ENCODE measurements around the gene PRRG4. TPM values are rescaled to one million over a fixed set of nuclear protein-coding genes. Genes with fewer than 3 reads are reported as not detected.

The PRRG4 gene
- total RNA-seq, 4 donors from 2014 or later: 31.7 to 60.1 (median 45.1) TPM

- DNase-seq: no peak
- intact Hi-C loops (cut with DNase I): no loop called here
Measured at GRCh38 chr11:32891657-32892354, 62.1 kb downstream of the PRRG4 start.

DNA sequence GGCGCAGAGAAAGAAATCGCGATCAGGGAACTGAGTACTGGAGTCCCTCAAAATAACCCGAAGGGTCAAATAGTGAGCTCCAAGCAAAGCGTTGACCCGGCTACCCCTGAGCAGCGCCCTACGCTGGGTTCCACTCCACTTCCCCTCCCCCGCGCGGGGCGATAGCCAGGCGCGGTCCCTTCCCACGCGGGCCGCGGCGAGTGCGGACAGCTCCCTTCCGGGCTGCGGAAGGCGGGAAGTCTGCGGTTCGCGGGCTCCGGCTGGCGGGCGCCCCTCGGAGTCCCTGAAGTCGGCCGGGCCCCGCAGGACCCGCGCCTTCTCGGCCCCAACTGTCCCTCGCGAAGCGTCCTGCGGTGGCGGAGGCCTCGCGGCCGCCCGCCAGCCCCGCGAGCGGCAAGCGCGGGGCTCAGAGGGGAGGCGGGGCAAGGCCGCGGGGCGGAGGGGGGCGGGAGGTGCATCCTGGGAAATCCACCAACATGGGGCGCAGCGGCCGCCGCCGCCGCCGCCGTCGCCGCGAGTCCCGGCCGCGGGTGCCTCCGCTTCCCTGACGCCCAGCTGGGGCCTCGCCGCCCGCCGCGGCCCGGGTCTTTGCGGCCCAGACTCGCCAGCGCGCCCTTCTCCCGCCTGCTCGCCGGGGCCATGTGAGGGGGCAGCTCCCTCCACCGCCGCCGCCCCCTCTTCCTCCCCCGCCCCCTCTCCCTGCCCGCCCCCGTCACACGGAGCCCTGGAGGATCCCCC lies 62.8 kb downstream of the PRRG4 start, which contains the start of gene QSER1:
Gene QSER1, plus strand, starts transcription at position 457 of the 738 bp plus-strand sequence. CDS start 315 bp downstream, outside the sequence.
- peak in 2 of 4 donors; percentile 64 to 83 for TF ChIP-seq POLR2A (IDR thresholded peaks at IDR 0.05)
- TF ChIP-seq, protein P1, sequence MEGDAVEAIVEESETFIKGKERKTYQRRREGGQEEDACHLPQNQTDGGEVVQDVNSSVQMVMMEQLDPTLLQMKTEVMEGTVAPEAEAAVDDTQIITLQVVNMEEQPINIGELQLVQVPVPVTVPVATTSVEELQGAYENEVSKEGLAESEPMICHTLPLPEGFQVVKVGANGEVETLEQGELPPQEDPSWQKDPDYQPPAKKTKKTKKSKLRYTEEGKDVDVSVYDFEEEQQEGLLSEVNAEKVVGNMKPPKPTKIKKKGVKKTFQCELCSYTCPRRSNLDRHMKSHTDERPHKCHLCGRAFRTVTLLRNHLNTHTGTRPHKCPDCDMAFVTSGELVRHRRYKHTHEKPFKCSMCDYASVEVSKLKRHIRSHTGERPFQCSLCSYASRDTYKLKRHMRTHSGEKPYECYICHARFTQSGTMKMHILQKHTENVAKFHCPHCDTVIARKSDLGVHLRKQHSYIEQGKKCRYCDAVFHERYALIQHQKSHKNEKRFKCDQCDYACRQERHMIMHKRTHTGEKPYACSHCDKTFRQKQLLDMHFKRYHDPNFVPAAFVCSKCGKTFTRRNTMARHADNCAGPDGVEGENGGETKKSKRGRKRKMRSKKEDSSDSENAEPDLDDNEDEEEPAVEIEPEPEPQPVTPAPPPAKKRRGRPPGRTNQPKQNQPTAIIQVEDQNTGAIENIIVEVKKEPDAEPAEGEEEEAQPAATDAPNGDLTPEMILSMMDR (IDR thresholded peaks at IDR 0.05): peak in 1 of 6 experiments; percentile 9

More at GRCh38 chr11:32891657-32892354, 62.1 kb downstream of the PRRG4 start:
- 8 to 10% methylated on average over 10 of the region's 10 CpGs for WGBS, 2 donors
- peak overlapping the region; percentile 91 to 96 (median 94) for H3K27ac ChIP-seq
- no peaks in the 10 kb centered on the region for H3K36me3 ChIP-seq
- H3K27me3 ChIP-seq: no peaks in the 10 kb centered on the region
- H3K9me3 ChIP-seq: no peaks in the 10 kb centered on the region
- no peak for TF ChIP-seq POLR2A (IDR thresholded peaks at IDR 0.05)
- TF ChIP-seq, protein P1 (IDR thresholded peaks at IDR 0.05): no peak
- H3K4me1 ChIP-seq: peaks cover 3 to 38% (median 24%) of the 10 kb centered on the region in 3 donors
- peak overlapping the region; percentile 71 to 97 (median 89) for H3K4me3 ChIP-seq

GRCh38 chr11:32893093-32893342 lies 63.3 kb downstream of the PRRG4 start:
- no CpG with 5 or more reads among the region's 32 CpGs for WGBS, 2 donors
- peak overlapping the region; percentile 91 to 96 (median 94) for H3K27ac ChIP-seq
- peak overlapping the region; percentile 71 to 97 (median 89) for H3K4me3 ChIP-seq
- no peak for DNase-seq
- H3K4me1 ChIP-seq: peaks cover 3 to 45% (median 24%) of the 10 kb centered on the region in 3 donors
- no peaks in the 10 kb centered on the region for H3K36me3 ChIP-seq
- intact Hi-C loops (cut with DNase I): no loop called here
- TF ChIP-seq, protein P1 (IDR thresholded peaks at IDR 0.05): no peak
- no peak for TF ChIP-seq POLR2A (IDR thresholded peaks at IDR 0.05)
- no peaks in the 10 kb centered on the region for H3K9me3 ChIP-seq
- H3K27me3 ChIP-seq: no peaks in the 10 kb centered on the region

More for the DNA sequence above, 62.8 kb downstream of the PRRG4 start, which contains the start of gene QSER1:
- H3K27ac ChIP-seq: peak within 1 kb of the TSS; percentile 91 to 96 (median 94)
- H3K36me3 ChIP-seq: no peaks in the 10 kb centered on the region
- DNase-seq: no peak
- intact Hi-C loops (cut with DNase I): no loop called here
- no peaks in the 10 kb centered on the region for H3K27me3 ChIP-seq
- H3K4me1 ChIP-seq: peaks cover 3 to 41% (median 24%) of the 10 kb centered on the region in 3 donors
- no peaks in the 10 kb centered on the region for H3K9me3 ChIP-seq
- H3K4me3 ChIP-seq: peak within 1 kb of the TSS; percentile 71 to 97 (median 89)
- WGBS, 2 donors: 0% methylated on average over 3 to 15 of the region's 91 CpGs

GRCh38 chr11:32893343-32894148 lies 63.8 kb downstream of the PRRG4 start:
- Histone ChIP-seq H3K27me3 (no peaks in the 10 kb centered on the region), H3K4me1 (peaks cover 3 to 47% (median 24%) of the 10 kb centered on the region in 3 donors), H3K4me3 (peak overlapping the region; percentile 71 to 97 (median 89)), H3K27ac (peak overlapping the region; percentile 91 to 96 (median 94)), H3K9me3 (no peaks in the 10 kb centered on the region), H3K36me3 (no peaks in the 10 kb centered on the region)
- no peak for DNase-seq
- intact Hi-C loops (cut with DNase I): no loop called here
- 0% methylated on average over 16 to 17 of the region's 66 CpGs for WGBS, 2 donors
- TF ChIP-seq, protein P1 (IDR thresholded peaks at IDR 0.05): peak in 5 of 6 experiments; percentile 13 to 50 (median 39)
- no peak for TF ChIP-seq POLR2A (IDR thresholded peaks at IDR 0.05)
